Measurements from ENCODE around the gene PELI3. TPM values are rescaled to one million over a fixed set of nuclear protein-coding genes. Genes with fewer than 3 reads are reported as not detected.

The PELI3 gene
- total RNA-seq, 2 experiments from 2014 or later = 20.7 to 23.8 TPM

DNA sequence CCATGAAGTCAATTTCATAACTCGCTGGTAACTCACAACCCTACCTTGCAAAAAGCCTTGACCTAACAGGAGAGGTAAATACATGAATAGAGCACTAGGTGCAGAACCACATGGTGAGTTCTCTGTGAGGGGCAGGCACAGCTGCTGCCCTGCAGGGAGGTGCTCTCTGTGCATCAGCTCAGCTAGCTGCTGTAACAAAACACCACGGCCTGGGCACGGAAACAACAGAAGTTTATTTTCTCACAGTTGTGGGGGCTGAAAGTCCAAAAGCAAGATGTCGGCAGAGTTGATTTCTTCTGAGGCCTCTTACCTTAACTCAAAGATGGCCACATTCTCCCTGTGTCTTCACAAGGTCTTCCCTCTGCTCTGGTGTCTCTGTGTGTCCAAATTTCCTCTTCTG lies 15.0 kb upstream of the PELI3 start:
- intact Hi-C loops (cut with DNase I, micrococcal nuclease) = no loop called here
- Histone ChIP-seq H3K27ac (ENCODE audit: low read depth in 1 of 2, low read length in 2 of 2) (no peak overlapping the region), H3K27me3 (ENCODE audit: control insufficient read depth in 1 of 2, insufficient read depth in 2 of 2, low read length in 2 of 2) (no peaks in the 10 kb centered on the region), H3K9me3 (ENCODE audit: control insufficient read depth in 1 of 2, insufficient read depth in 1 of 2, low read length in 2 of 2) (no peaks in the 10 kb centered on the region), H3K4me3 (ENCODE audit: low read length) (no peak overlapping the region), H3K4me1 (ENCODE audit: insufficient read depth, low read length) (peaks cover 10% of the 10 kb centered on the region), H3K36me3 (ENCODE audit: insufficient read depth, low read length) (no peaks in the 10 kb centered on the region)
- CTCF ChIA-PET = no interaction called here
- TF ChIP-seq, protein P1, sequence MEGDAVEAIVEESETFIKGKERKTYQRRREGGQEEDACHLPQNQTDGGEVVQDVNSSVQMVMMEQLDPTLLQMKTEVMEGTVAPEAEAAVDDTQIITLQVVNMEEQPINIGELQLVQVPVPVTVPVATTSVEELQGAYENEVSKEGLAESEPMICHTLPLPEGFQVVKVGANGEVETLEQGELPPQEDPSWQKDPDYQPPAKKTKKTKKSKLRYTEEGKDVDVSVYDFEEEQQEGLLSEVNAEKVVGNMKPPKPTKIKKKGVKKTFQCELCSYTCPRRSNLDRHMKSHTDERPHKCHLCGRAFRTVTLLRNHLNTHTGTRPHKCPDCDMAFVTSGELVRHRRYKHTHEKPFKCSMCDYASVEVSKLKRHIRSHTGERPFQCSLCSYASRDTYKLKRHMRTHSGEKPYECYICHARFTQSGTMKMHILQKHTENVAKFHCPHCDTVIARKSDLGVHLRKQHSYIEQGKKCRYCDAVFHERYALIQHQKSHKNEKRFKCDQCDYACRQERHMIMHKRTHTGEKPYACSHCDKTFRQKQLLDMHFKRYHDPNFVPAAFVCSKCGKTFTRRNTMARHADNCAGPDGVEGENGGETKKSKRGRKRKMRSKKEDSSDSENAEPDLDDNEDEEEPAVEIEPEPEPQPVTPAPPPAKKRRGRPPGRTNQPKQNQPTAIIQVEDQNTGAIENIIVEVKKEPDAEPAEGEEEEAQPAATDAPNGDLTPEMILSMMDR (IDR thresholded peaks at IDR 0.05) = no peak
- H3K27ac Mint-ChIP-seq = no peak overlapping the region
- no peaks in the 10 kb centered on the region for H3K36me3 Mint-ChIP-seq (ENCODE audit: low read depth)
- H3K9me3 Mint-ChIP-seq = no peaks in the 10 kb centered on the region
- peaks cover 8% of the 10 kb centered on the region for H3K27me3 Mint-ChIP-seq
- peaks cover 14% of the 10 kb centered on the region for H3K4me1 Mint-ChIP-seq (ENCODE audit: low read depth)
- no peak overlapping the region for H3K4me3 Mint-ChIP-seq
- ATAC-seq (ENCODE audit: poor library complexity) (no peak), DNase-seq (no peak)
- POLR2A ChIA-PET = no interaction called here

DNA sequence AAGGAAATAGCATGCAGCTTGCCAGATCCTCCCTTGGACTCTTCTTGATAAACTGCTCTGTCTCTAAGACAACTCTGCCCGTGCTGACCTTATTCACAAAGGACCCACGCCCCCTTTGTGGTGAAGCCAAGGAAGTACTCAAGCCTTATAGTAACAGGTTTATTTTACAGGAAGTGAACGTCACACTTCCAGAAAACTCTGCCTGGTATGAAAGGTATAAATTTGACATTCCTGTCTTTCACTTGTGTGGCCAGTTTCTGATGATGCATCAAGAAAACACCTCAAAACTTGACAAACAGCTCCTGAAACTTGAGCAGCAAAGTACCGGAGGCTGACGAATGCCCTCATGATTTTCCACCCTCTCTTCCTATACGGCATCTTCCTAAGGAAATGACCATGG lies 12.5 kb upstream of the PELI3 start:
- Histone ChIP-seq H3K27me3 (ENCODE audit: control insufficient read depth in 1 of 2, insufficient read depth in 2 of 2, low read length in 2 of 2) (no peaks in the 10 kb centered on the region), H3K36me3 (ENCODE audit: insufficient read depth, low read length) (no peaks in the 10 kb centered on the region), H3K9me3 (ENCODE audit: control insufficient read depth in 1 of 2, insufficient read depth in 1 of 2, low read length in 2 of 2) (no peaks in the 10 kb centered on the region), H3K4me3 (ENCODE audit: low read length) (no peak overlapping the region), H3K27ac (ENCODE audit: low read depth in 1 of 2, low read length in 2 of 2) (no peak overlapping the region), H3K4me1 (ENCODE audit: insufficient read depth, low read length) (peaks cover 10% of the 10 kb centered on the region)
- TF ChIP-seq, protein P1 (IDR thresholded peaks at IDR 0.05) = no peak
- CTCF ChIA-PET = no interaction called here
- Mint-ChIP-seq H3K36me3 (ENCODE audit: low read depth) (no peaks in the 10 kb centered on the region), H3K4me3 (no peak overlapping the region), H3K4me1 (ENCODE audit: low read depth) (peaks cover 14% of the 10 kb centered on the region), H3K27ac (no peak overlapping the region), H3K9me3 (no peaks in the 10 kb centered on the region), H3K27me3 (peaks cover 8% of the 10 kb centered on the region)
- DNase-seq = peak in 1 of 14 experiments; percentile 19
- POLR2A ChIA-PET = no interaction called here
- ATAC-seq (ENCODE audit: poor library complexity) = no peak
- intact Hi-C loops (cut with DNase I, micrococcal nuclease) = no loop called here

DNA sequence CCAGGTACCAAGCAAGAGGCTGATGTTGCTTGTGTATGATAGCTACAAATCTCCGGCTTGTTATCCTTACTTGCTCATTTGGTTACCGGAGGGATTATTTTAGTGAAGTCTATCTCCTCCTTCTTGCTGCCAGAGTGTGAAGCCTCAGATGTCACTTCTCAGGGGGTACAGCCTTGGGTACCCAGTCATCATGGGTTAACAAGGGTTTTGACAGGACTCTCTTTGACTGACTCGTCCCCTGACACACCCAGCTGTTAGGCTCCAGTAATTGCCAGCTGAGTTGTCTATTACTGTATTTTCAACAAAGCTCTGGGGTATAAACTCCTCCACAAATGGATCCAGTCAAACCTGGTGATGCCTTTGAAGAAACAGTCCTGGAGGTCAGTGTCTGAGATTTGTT lies 11.9 kb upstream of the PELI3 start:
- H3K27ac ChIP-seq (ENCODE audit: low read depth in 1 of 2, low read length in 2 of 2) = no peak overlapping the region
- Mint-ChIP-seq H3K27me3 (peaks cover 8% of the 10 kb centered on the region), H3K4me3 (no peak overlapping the region), H3K9me3 (no peaks in the 10 kb centered on the region), H3K27ac (no peak overlapping the region), H3K36me3 (ENCODE audit: low read depth) (no peaks in the 10 kb centered on the region), H3K4me1 (ENCODE audit: low read depth) (peaks cover 14% of the 10 kb centered on the region)
- ATAC-seq (ENCODE audit: poor library complexity) (no peak), DNase-seq (no peak)
- ChIA-PET CTCF (no interaction called here), POLR2A (interaction anchor here (1.3 kb wide), 1 partner anchor 12 kb away, joined by 4 read pairs; the partner anchor contains the start of gene PELI3)
- H3K4me3 ChIP-seq (ENCODE audit: low read length) = no peak overlapping the region
- TF ChIP-seq, protein P1 (IDR thresholded peaks at IDR 0.05) = no peak
- H3K36me3 ChIP-seq (ENCODE audit: insufficient read depth, low read length) = no peaks in the 10 kb centered on the region
- peaks cover 10% of the 10 kb centered on the region for H3K4me1 ChIP-seq (ENCODE audit: insufficient read depth, low read length)
- H3K27me3 ChIP-seq (ENCODE audit: control insufficient read depth in 1 of 2, insufficient read depth in 2 of 2, low read length in 2 of 2) = no peaks in the 10 kb centered on the region
- intact Hi-C loops (cut with DNase I, micrococcal nuclease) = no loop called here
- H3K9me3 ChIP-seq (ENCODE audit: control insufficient read depth in 1 of 2, insufficient read depth in 1 of 2, low read length in 2 of 2) = no peaks in the 10 kb centered on the region

Measured in CD4-positive, alpha-beta T cell (primary cell).